HUDEP-2 (cell line): Measurements from ENCODE around the gene FCN1.
A peak's percentile ranks its signal among the peaks of the same experiment; 100 is the strongest.

Experiments
- DNase-seq, 76 experiments: peaks; one replicate each; lab custom pipeline; 2025; ENCODE audit not compliant: unreplicated experiment in 76 of 76; lab: John Stamatoyannopoulos, UW

FCN1 gene

DNA sequence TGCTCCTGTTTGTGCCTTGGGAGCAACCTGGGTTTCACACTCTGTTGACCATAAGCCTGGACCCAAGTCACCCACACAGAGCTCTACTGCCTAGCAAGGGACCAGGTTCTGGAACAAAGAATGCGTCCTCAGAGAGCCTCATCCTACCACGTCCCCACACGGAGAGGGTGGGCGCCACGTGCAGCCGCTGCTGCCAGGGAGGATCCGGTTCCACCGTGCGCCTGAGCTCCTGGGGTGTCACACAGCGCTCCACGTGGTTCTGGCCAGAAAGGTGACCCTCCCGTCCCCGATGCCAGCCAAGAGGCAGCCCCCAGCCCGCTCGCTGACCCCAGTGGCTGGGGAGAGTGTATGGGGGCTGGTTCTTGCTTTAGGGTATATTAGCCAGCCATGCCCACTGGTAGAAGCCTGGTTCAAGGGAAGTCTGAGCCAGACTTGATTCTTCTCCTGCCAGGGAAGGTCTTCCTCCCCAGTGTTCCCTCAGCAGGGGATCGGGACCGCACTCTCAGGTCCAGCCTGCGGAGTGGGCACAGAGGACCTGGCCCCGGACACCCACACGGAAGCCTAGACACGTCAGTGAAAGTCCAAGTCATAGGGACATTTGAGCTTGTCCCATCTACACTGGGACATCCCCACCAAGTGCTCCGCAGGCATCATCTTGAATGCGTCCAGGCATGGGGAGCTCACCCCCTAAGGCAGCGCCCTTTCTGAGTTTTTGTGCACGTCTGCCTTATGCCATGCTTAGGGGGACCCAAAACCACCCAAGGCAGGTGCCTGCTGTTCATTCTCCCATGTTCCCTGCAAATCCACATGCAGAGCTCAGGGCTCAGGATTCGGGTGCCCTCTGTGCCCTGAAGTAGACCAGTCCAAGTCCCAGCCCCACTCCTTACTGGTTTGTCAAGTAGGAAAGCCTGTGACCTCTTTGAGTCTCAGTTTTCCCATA, 2.4 kb downstream of the FCN1 start:
- DNase-seq = no peak

DNA sequence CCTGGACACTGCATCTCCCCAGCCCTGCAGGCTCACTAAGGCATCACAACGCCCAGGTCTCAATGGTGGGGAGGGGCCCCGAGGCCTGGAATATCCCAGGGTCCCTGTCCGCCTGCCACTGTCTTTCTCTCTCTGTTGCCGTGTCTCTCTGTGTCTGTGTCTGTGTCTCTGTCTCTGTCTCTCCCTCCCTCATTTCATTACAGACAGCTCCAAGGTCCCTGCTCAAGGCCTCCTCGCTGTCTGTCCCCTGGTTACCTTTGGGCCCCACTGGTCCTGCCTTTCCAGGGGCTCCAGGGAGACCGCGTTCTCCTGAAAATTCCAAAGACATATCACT, 3.2 kb downstream of the FCN1 start:
- no peak for DNase-seq

GRCh38 chr9:134913713-134914500, 3.8 kb downstream of the FCN1 start:
- DNase-seq = no peak

- no peak for DNase-seq
Measured at GRCh38 chr9:134913041-134913712, 4.5 kb downstream of the FCN1 start.

GRCh38 chr9:134912126-134912840, 5.4 kb downstream of the FCN1 start:
- DNase-seq = no peak

GRCh38 chr9:134909511-134910481, 7.9 kb downstream of the FCN1 start:
- no peak for DNase-seq

DNA sequence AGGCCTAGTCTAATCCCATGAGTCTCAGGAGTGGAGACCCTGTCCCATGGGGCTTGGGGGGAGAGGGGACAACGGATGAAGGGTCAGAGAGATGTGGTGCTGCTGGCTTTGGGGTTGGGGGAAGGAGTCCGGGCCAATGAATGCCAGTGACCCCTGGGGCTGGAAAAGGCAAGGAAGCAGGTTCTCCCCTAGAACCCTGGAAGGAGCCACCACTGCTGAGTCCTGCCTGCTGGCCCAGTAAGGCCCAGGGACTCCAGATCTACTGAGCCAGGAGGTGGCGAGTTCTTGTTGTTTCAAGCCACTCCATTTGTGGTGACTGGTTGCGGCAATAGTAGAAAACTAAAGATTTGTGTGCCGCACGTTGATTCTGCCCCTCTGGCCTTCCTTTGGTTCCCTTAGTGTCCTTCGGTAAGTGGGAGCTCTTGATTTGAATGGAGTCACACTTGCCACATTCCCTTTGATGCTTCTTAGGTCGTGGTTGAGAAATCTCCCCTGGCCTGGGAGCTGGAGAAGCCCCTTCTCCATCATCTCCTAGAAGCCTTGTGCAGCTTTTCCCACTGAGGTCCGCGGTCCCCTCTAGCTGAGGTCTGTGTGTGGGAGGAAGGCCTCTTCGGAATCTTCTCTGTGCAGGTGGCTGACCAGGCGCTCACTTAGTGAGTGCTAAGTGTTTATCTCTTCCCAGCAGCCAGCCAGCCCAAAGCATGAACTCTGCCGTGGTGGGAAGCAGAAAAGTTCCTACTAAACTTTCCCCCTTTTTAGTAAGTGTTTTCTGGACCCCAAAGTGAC, 9.0 kb downstream of the FCN1 start:
- DNase-seq = no peak

DNA sequence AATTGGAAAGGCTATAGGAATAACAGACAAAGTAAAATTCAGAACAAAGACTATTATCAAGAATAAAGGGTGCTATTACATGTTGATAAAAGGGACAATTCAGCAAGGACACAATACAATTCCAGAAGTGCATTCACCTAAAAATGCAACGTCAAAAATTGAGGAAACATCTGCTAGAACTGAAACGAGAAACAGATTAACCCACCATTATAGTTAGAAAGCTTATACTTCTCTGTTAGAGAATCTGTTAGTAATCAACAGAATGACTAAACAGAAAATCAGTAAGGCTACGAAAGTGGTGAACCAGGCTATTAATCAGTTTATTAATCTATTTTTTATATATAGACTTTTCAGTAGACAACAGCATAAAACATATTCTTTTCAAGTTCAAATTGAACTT, 14.8 kb downstream of the FCN1 start:
- no peak for DNase-seq

DNA sequence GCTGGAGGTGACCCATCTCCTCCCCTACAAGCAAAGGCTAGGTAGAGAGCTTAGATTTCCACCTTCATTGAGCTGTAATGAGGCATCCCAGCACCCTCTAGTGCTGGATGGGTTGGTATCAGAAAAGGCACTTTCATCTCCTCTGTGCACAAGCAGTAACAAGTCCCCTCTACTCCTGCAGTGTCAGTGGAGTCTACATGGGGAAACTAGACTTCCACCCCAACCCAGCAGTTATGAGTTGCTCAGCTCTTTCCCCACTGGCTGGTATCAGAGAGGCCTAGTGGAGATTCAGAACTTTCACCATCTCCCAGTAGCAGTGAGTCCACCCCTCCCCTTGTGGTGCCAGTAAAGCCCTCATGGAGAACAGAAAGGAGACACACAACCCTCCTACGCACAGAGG, 17.9 kb downstream of the FCN1 start:
- DNase-seq = no peak

DNA sequence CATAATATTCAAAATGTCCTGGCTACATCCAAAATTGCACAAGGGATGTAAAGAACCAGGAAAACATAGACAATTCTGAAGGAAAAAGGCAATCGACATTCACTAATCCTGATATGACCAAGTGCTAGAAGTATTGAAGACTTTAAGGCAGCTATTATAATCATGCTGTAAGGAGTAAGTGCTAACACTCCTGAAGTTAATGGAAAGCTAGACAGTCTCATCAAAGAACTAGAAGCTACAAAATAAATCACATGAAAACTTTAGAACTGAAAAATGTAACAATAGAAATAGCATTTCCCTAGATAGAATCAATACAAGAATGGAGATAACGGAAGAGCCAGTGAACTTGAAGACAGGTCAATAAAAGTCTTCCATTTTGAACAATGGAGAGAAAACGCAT, 18.5 kb downstream of the FCN1 start:
- no peak for DNase-seq

GRCh38 chr9:134898319-134898718, 19.4 kb downstream of the FCN1 start:
- DNase-seq = no peak

GRCh38 chr9:134897584-134898170, 20.0 kb downstream of the FCN1 start:
- no peak for DNase-seq

DNA sequence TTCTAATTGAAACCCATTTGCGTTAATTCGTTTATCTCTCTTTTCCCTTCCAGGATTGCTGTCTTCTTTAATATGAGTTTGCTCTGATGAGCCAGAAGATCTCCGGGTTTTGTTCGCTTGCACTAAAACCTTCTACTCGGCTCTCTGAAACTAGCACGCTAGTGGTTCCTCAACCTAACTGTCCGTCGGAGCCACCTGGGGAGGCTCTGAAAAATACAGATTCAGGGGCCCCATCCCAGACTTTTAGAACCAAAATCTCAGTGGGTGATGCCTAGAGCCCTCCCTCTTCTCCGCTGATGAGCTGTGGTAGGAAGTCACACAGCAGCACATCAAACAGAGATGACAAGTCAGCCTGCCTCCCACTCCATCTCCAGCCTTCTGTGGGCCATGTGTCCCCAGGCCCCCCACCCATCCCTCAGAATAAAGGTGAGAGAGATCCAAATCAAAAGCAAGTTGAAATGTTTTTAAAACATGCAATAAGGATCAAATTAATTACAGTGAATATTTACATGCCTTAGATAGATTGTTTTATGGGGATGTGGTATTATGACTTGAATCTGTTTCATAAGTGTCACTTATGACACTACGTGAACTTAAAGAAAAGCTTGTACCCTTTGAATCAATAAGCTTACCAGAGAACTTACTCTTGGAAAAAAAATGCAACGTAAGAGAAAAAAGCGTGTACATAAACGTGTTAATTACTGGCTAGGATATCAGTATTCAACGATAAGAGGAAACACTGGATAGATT, 20.7 kb downstream of the FCN1 start:
- no peak for DNase-seq

GRCh38 chr9:134895908-134896833, 21.5 kb downstream of the FCN1 start:
- DNase-seq = peak in 4 of 76 experiments; percentile 6 to 23 (median 12)

GRCh38 chr9:134895567-134895907, 22.2 kb downstream of the FCN1 start:
- no peak for DNase-seq

DNA sequence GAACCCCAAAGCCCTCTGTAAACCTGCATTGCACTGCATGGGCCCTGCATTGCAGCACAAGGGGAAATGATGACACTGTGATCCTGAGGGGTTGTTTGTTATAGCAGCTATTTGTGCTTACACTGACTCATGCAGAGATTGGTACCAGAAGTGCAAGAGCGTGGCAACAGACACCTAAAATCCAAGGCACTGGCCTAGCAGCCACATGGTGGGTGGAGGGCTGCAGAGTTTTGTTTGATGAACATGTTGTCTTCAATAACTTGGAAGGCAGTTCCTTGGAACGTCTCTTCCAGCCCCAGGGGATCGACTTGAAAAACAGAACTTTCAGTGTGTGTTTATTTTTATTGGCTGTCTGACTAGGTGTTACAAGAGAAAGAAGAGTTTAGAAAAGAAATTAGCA, 22.6 kb downstream of the FCN1 start:
- no peak for DNase-seq
